NCI-H524 treated with DMSO at 0.1 percent for 48 hours (cell line): Measurements from ENCODE around the gene CNTN5.

ENCODE experiments used
- DNase-seq: peaks from one replicate; lab custom pipeline; 2025; lab: John Stamatoyannopoulos, UW

The CNTN5 gene

GRCh38 chr11:99391245-99391644, 370.5 kb downstream of the CNTN5 start:
- DNase-seq, result no peak

- DNase-seq, result no peak
Observed at GRCh38 chr11:99406345-99406744, 385.6 kb downstream of the CNTN5 start.

- DNase-seq, result no peak
Observed at GRCh38 chr11:99410636-99411035, 389.9 kb downstream of the CNTN5 start.

GRCh38 chr11:99418927-99419720, 398.4 kb downstream of the CNTN5 start:
- DNase-seq, result peak; percentile 84

- DNase-seq, result no peak
Observed at GRCh38 chr11:99419991-99420390, 399.2 kb downstream of the CNTN5 start.

- DNase-seq, result no peak
Observed at GRCh38 chr11:99422581-99423427, 402.1 kb downstream of the CNTN5 start.

GRCh38 chr11:99423428-99423983, 402.8 kb downstream of the CNTN5 start:
- DNase-seq, result no peak

GRCh38 chr11:99424313-99425084, 403.8 kb downstream of the CNTN5 start:
- DNase-seq, result no peak

GRCh38 chr11:99425596-99425995, 404.8 kb downstream of the CNTN5 start:
- DNase-seq, result no peak

GRCh38 chr11:99432677-99433076, 411.9 kb downstream of the CNTN5 start:
- DNase-seq, result no peak

GRCh38 chr11:99443276-99443675, 422.5 kb downstream of the CNTN5 start:
- DNase-seq, result no peak

- DNase-seq, result no peak
Observed at GRCh38 chr11:99446400-99446799, 425.7 kb downstream of the CNTN5 start.

- DNase-seq, result no peak
Observed at GRCh38 chr11:99449345-99449744, 428.6 kb downstream of the CNTN5 start.

- no peak for DNase-seq
Observed at GRCh38 chr11:99452075-99452474, 431.3 kb downstream of the CNTN5 start.

- DNase-seq, result no peak
Observed at GRCh38 chr11:99461913-99462312, 441.2 kb downstream of the CNTN5 start.

- DNase-seq, result no peak
Observed at GRCh38 chr11:99464985-99465384, 444.2 kb downstream of the CNTN5 start.

GRCh38 chr11:99489581-99489980, 468.8 kb downstream of the CNTN5 start:
- no peak for DNase-seq

GRCh38 chr11:99494065-99494464, 473.3 kb downstream of the CNTN5 start:
- no peak for DNase-seq

- no peak for DNase-seq
Observed at GRCh38 chr11:99501655-99502054, 480.9 kb downstream of the CNTN5 start.

- no peak for DNase-seq
Observed at GRCh38 chr11:99505316-99505715, 484.6 kb downstream of the CNTN5 start.

- DNase-seq, result no peak
Observed at GRCh38 chr11:99505831-99506230, 485.1 kb downstream of the CNTN5 start.

- DNase-seq, result no peak
Observed at GRCh38 chr11:99509863-99510262, 489.1 kb downstream of the CNTN5 start.
